GM19238 (cell line): ENCODE results near the gene DECR2.
"Not testable (repeated sequence)": the region's sequence is repeated elsewhere in the genome, so short reads cannot be mapped to it uniquely, and the experiment has no call there.

Experiments
- DNase-seq: peaks from one replicate; pipeline ENCODE4 v3.0.0; 2011; ENCODE audit warnings: low spot score; ENCODE audit not compliant: insufficient read length

Gene DECR2

GRCh38 chr16:366476-366875 lies 35.2 kb upstream of the DECR2 start:
- DNase-seq: no peak

DNA sequence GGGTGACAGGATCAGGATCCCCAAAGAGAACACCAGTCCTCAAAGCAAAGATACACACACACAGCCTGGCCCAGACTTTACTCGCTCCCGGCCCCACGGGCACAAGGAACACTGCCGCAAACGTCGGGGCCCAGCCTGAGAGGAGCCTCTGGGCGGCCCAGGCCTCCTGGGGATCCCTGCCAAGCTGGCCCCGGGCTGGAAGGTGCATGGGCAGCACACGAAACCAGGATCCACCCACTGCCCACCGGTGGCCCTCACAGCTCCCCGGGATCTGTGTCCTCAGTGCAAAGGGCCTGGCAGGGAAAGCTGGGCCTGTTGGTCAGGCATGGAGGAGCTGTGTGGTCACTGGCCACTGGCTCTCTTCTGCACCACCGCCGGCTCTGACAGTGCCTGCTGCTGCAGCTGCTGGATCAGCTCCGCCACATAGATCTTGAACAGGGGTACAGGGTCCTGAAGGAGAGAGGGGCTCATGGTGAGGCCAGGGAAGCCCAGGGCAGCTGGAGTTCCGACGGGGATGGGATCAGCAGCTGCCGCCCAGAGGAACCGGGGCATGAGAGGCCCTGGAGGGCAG lies 34.3 kb upstream of the DECR2 start:
- DNase-seq: no peak

- no peak for DNase-seq
Observed at GRCh38 chr16:368388-369158, 33.1 kb upstream of the DECR2 start.

GRCh38 chr16:369275-369865 lies 32.3 kb upstream of the DECR2 start:
- DNase-seq: no peak

DNA sequence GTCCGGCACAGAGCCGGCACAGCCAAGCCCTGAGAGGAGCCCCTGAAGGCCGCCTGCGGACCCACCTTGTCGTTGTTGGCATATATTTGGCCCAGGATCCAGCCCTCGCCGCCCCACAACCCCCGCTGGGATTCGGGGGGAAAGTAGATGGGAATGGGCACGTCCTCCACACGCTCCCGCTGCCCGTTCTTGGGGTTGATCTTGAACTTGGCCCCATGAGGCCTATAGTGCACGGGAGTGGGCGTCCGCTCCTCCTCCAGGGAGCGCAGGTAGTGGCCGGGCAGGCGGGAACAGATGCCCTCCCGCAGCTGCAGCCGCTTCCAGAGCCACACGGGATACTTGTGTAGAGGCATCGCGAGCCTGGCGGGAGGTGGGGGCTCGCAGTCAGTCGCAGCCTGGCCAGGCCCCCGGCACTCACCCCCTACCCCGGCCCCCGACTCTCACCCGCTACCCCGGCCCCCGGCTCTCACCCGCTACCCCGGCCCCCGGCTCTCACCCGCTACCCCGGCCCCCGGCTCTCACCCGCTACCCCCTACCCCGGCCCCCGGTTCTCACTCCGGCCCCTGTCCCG lies 31.7 kb upstream of the DECR2 start:
- no peak for DNase-seq

GRCh38 chr16:370443-370842 lies 31.2 kb upstream of the DECR2 start, which contains the start of gene MRPL28:
Gene MRPL28, minus strand, starts transcription at chr16:370538. Its CDS starts 320 bp downstream, at chr16:370218.
- peak; percentile 99 for DNase-seq

DNA sequence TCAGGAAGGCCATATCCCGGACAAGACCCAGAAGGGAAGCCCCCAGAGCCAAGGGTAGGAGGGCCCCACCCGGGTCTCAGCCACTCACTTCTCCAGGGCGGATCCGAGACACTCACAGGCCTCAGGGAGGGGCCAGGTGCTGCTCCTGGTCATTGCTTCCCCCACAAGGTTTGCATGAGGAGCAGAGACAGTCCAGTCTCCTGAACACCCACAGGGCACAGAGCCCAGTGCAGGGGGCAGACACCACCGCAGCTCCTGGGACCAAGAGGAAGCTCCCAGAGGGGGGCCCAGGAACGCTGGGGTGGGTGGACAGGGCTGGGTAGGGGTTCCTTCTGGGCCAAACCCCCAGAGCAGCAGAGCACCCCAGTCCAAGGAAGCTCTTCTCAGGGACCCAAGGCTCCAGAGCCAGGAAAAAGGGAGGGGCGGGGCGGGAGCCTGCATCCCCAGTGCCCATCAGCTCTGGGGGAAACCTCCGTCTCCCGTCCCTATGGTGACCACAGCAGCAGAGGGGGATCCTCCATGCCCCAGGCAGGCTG lies 30.6 kb upstream of the DECR2 start:
- no peak for DNase-seq

GRCh38 chr16:371515-372301 lies 30.0 kb upstream of the DECR2 start:
- DNase-seq: no peak

DNA sequence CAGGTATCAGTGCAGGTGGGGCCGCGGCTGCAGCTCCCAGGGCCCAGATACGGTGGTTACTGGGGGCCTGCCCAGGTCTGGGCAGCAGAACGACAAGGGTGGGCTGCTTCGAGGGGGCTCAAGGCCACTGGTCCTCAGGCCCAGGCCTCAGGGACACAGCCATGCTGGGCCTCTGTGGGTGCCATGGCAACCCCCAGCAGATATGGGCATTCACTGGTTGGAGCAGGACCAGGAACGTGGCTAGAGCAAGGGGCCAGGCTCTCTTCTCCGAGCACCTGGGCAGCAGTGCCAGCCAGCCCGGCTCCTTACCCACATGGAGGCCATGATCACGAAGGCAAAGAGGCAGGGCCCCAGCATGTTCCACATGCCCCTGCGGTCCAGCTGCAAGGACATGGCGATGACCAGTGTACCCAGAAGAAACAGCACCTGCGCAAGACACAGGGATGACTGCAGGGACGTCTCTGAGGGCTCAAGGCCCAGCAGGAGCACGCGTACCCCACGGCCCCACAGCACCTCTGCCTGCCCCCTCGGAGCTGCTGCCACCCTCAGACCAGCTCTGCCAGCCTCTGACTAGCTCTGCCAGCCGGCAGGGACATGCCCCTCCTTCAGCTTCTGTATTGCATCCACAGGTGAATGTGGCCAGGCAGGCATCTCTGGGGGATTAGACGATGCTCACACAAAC lies 29.2 kb upstream of the DECR2 start:
- DNase-seq: no peak

- no peak for DNase-seq
Observed at GRCh38 chr16:373020-373598, 28.6 kb upstream of the DECR2 start.

DNA sequence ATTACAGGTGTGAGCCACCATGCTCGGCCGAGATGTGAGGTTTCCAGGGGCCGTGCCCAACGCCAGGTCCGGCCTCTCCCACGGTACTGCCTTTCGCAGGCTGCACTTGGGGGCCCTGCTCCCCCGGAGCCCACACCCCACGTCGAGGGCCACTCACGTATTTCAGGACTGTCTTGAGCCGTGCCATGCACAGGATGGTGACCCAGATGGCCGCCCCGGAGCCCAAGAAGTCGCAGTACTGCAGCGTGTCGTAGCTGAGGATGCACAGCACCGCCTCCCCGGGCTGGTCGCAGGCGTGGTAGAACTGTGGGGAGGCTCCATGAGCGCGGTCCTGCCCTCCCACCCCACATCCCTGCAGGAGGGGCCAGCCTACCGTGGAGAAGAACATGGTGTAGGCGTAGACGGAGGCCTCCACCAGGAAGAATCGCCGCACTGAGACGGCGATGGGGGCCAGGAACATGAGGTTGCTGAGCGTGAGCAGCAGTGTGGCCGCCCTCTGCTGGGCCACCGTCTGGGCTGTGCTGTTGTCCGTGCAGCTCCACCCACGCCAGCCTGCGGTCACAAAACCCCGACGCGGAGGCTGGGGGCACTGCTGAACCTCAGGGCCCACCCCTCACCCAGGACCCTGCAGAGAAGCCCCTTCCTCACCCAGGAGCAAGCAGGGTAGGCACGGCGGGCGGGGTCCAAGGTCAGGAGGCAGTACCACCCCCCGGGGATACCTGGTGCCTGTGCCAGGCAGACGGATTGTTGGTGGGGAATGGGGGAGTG lies 27.7 kb upstream of the DECR2 start:
- DNase-seq: no peak

DNA sequence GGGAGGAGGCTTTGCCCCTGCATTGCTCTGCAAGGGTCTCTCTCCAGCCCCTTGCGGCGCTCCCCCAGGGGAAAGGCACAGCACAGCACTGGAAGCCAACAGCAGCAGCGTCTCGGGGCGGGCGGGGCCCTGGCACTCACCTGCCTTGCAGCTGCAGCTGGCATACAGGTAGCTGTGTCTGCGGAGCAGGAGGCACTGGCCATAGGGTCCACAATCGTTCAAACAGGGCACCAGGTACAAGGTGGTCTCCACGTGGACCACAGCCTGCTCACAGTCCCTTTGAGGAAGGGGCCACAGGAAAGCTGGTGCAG lies 27.1 kb upstream of the DECR2 start:
- DNase-seq: no peak

DNA sequence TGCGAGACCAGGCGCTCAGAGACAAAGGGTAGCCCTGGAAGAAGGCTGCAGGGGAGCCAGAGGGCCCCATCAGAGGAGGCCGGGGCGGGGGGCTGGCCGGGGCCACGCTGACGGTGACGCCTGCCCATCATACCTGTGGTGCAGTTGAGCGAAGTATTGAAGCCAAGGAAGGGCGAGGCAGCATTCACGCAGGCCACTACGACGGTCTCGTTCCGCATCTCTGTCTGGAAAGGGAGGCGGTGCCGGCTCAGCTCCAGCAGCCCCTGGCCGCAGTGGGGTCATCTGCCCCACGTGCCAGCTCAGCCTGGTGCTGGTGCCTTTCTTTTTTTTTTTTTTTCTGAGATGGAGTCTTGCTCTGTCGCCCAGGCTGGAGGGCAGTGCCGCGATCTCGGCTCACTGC lies 26.5 kb upstream of the DECR2 start:
- DNase-seq: no peak

- DNase-seq: no peak
Observed at GRCh38 chr16:375927-376816, 25.5 kb upstream of the DECR2 start.

DNA sequence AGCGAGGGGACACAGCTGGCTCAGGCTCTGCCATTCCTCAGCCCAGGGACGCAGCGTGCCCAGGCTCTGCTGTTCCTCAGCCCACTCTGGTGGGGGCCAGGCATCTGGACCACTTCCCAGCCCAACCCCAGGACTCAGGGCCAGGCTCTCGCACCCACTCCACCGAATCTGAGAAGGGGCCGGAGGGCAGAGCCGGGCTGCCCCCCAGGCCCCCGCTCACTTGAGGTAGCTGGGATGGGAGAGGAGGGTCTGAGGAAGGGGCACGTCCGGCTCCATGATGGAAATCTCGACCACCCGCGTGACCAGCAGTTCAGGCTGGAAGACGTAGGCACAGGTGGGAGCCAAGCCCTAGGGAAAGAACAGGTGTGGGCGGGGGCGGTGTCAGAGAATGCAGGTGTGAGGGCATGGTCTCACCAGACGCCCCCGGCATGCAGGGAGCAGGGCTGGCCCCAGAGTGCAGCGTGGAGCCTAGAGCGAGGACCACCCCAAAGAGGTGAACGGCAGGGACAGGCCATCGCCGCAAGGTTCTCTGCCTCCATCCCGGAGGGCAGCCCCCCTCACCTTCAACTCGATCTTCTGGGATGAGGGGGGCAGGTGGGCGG lies 24.8 kb upstream of the DECR2 start:
- DNase-seq: no peak

GRCh38 chr16:377419-377951 lies 24.2 kb upstream of the DECR2 start:
- DNase-seq: no peak

DNA sequence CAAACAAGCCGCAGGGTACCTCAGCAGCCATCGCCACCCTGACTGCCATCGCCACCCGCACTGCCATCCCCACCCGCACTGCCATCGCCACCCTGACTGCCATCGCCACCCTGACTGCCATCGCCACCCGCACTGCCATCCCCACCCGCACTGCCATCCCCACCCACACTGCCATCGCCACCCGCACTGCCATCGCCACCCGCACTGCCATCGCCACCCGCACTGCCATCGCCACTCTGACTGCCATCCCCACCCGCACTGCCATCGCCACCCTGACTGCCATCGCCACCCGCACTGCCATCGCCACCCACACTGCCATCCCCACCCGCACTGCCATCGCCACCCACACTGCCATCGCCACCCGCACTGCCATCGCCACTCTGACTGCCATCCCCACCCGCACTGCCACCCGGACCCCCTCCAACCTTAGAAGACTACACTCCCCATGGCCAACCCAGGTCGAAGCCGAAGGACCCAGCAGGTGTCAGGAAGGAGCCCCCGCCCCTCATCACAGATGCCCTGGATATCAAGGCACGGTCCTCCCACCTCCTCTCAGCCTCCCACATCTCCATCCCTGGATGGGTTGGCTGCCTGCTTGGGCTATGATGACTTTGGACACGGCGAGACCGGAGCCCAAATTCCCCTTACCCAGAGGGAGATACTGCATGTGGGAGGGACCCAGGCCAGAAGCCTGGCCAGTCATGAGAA lies 23.4 kb upstream of the DECR2 start:
- DNase-seq: not testable (repeated sequence)

- DNase-seq: no peak
Observed at GRCh38 chr16:378821-379182, 22.9 kb upstream of the DECR2 start.
